GM23248 (cell line): ENCODE measurements around the gene TRIM42.

Experiments
- EZH2 ChIP-seq: fragments of 200-600 bp; sonication (generic); IDR thresholded peaks from 2 replicates; pipeline ENCODE4 v1.6.1; 2018; ENCODE audit warnings: antibody characterized with exemption, mild to moderate bottlenecking; ENCODE audit not compliant: insufficient read depth, poor library complexity, severe bottlenecking
- EZH2phosphoT487 ChIP-seq: fragments of 200-600 bp; sonication (generic); IDR thresholded peaks from 2 replicates; pipeline ENCODE4 v1.6.1; 2018; ENCODE audit warnings: antibody characterized with exemption, moderate library complexity, mild to moderate bottlenecking, low read depth; ENCODE audit not compliant: insufficient read depth

DNA sequence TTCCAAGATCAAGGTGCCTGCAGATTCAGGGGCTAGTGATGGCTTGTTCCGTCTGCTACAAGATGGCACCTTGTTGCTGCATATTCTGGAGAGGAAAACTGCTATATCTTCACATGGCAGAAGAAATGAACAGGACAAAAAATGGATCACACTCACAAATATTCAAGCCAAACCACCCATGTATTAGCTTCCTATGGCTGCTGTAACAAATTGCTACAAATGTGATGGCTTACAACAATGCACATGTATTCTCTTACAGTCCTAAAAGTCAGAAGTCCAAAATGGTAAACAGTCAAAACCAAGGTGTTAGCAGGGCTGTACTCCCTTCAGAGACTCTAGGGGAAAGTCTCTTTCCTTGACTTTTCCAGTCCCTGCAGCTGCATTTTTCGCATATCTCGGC lies 55.8 kb downstream of the TRIM42 start:
- TF ChIP-seq EZH2 (no peak), EZH2phosphoT487 (no peak)
